Activated CD4-positive, alpha-beta T cell treated with anti-CD3 and anti-CD28 coated beads for 48 hours (primary cell): Measurements from ENCODE around the gene MXRA8.
"Not testable (repeated sequence)": the region's sequence is repeated elsewhere in the genome, so short reads cannot be mapped to it uniquely, and the experiment has no call there.

Experiments used
- DNase-seq: peaks from one replicate; pipeline ENCODE4 v3.0.0-alpha.2; 2020

MXRA8 gene

GRCh38 chr1:1318777-1319645 lies 39.3 kb downstream of the MXRA8 start:
- no peak for DNase-seq

- DNase-seq = no peak
These were observed 40.2 kb downstream of the MXRA8 start for GRCh38 chr1:1318131-1318652.

DNA sequence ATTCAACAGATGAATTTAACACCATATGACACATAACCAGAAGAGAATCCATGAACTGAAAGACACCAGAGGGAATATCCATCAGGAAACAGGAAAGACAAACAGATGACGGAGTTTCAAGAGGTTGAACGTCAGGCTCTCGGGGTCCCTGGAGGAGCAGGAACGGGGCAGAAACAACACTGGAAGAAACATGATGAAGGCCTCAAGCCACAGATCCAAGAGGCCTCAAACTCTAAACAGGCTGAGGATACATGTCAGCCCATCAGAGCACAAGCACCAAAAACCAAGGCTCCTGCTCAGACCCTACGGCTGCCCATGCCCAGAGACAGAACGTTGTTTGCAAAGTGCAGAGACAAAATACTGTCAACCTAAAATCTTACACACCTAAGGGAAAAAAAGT lies 40.9 kb downstream of the MXRA8 start:
- no peak for DNase-seq

GRCh38 chr1:1316199-1316598 lies 42.2 kb downstream of the MXRA8 start:
- not testable (repeated sequence) for DNase-seq

DNA sequence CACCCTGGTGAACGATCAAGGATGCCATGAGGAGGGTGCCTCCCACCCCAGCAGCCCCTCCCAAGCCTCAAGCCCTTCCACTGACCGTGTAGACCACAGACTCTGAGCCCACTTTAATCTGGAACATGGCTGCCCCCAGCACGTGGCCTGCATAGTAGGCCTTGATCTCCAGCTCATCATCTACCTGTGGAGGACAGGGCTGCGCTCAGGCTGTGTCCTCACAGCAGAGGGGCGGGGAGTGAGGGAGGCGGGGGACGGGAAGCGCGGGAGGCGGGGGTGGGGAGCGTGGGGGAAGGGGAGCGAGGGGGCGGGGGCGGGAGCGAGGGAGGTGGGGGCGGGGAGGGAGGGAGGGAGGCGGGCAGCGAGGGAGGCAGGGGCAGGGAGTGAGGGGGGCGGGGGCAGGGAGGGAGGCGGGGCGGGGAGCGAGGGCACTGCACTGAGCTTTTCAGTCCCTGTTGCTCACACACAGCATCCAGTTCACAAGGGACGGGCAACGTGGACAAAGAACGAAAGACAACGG lies 42.9 kb downstream of the MXRA8 start:
- no peak for DNase-seq

DNA sequence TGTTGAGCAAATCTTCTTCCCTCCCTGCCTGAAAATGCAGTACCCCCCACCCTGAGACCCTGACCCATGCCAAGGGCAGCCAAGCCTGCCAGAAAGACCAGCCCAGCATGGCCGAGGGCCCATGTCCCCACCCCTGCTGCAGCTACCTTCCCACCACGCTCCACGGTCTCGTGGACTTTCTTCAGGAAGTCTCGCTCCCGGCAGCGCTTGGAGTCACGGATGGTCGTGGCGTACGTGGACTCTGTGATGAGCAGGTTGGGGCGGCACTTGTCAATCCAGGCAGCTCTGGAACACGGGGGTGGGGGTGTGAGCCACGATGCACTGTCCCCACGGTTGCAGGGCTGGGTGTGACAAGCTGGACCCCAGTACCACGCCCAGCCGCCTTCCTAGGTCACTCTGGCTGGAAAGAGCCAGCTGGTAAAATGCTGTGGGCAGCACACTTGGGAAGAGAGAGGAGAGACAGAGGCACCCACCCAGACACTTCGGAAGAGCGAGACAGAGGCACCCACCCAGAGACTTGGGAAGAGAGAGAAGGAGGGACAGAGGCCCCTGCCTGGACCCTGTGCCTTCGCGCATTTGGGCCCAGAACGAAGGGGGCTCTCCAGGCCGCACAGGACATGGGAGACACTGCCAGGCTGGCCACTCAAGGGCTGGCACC lies 43.5 kb downstream of the MXRA8 start:
- no peak for DNase-seq

- DNase-seq = no peak
These were observed 44.1 kb downstream of the MXRA8 start for GRCh38 chr1:1314237-1314586.

DNA sequence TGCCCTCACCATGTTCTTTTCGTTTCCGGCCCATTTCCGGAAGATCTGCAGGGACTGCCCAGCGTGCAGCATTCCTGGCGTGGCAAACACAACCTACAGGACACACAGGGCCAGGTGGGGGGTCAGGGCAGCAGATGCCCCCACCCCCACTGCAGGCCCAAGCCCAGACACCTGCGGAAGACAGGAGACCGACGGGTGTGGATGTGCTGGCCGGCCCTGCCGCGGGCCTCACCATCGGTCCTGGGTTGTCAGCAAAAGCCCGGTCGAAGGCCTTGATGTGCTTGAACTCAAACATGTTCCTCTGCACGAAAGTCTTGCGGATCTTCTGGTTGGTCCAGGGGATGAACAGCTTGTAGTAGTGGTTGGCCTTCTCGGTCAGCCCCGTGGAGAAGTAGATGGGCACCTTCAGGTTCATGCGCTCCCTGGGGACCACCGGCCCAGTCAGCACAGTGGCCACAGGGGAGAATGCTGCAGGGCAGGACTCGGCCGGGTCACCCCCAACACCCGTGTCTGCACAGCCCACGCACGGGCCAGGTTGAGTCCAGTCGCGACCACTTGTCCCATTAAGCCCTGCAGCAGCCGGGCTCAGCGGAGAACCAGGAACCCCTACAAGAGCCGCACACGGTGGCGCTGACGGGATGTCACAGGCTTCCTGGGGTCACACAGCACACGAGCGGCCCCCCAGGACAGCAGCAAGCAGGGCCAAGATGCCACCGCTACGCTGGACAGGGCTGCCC lies 44.7 kb downstream of the MXRA8 start:
- DNase-seq = no peak

DNA sequence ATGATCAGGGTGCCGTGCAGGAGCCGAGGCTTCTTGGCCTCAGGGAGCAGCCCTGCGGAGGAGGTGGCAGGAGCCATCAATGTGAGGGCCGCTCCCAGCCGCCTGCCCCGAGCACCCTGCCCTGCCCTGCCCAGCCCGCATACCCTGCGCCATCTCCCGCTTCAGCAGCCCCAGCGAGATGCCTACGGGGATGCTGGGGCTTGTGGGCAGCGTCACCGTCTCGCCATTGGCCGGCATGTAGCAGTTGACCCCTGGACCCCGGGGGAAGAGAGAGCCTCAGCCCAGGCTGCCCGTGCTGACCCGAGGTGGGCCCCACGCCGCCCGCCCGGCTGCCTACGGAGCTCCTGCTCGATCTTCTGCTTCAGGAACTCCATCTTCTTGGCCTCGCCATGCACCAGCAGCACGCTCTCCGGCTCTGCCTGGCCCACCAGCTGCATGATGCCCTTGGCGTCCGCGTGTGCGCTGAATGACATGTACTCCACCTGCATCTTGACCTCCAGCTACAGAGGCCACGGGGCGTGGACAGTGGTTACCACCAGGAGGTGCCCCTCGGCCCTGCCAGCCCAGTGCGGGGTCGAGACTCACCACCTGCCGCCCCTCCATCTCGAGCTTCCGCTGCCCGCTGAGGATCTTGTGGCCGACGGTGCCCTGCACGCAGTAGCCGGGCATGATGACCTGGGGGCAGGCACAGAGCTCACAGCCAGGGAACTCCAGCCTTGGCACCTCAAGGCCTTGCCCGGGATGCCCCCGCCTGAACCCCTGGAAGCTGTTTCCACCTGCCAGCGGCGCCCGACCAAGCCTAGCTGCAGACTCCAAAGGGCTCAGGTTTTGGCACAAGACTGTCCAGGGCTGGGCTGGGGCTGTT lies 45.7 kb downstream of the MXRA8 start:
- no peak for DNase-seq

DNA sequence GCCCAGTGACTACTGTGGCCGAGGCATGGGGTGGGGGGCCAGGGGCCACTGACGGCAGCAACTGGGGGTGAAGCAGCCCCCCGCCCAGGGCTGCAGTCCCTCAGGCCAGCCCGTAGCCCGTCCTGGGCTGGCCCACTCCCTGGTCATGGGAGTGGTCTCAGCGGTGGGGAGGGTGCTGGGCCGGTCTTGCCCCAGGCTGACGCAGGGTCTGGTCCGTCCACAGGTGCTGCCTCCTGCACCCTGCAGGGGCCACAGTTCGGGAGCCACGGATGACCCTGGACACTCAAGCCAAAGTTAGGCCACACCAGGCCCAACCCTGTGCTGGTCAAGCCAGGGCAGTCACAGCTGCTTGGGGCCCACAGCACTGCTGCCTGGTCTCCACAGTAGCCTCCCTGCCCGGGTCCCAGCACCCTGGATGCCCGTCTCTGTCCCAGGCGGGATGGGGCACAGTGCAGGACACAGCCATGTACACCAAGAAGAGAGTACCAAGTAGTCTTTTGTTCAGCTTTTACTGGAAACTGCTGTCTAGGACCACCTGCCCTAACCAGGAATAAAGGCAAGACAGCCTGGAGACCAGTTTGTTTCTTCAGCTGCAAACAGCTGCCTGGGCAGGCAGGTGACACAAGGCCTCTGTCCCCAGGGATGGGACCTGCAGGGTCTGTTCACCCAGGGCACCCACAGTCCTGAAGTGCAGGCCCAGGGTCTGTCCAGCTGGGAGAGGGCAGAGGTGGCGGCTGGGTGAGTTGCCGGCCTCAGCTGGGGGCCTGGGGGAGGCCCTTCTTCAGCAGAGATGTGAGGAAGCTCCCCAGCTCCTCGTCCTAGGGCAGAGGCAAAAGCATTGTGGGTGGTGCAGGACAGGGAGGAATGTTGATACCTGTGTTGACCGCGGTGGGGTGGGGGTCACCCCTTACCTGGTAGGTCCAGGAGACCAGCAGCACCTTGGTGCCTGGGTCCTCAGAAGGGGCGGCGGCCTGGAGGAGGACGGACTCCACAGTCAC lies 46.9 kb downstream of the MXRA8 start:
- no peak for DNase-seq

- no peak for DNase-seq
These were observed 47.8 kb downstream of the MXRA8 start for GRCh38 chr1:1310476-1311053.

- no peak for DNase-seq
These were observed 48.3 kb downstream of the MXRA8 start for GRCh38 chr1:1310109-1310385.

GRCh38 chr1:1309251-1310108 lies 48.9 kb downstream of the MXRA8 start:
- DNase-seq = peak; percentile 36

DNA sequence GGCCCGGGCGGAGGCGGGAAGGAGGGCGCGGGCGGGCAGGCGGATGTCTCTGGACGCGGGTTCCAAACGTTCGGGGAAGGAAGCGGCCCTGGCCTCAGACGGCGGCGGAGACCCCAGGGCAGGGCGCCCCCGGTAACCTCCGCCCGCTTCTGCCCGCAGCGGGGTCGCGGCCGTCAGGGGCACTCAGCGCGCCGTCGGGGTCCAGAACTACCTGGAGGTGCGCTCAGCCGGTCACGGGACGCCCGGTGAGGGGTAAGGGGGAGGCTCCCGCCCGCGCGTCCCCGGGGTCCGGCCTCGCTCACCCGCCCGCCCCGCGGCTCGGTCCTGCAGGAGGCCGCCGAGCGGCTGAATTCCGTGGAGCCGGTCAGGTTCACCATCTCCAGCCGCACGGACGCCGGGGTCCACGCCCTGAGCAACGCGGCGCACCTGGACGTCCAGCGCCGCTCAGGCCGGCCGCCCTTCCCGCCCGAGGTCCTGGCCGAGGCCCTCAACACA lies 49.6 kb downstream of the MXRA8 start:
- no peak for DNase-seq

- DNase-seq = peak; percentile 92
These were observed 50.2 kb downstream of the MXRA8 start, which contains the start of the genes ACAP3 and PUSL1 for GRCh38 chr1:1307923-1308755. Gene ACAP3, minus strand, starts transcription at chr1:1307930. Its CDS starts 115 bp downstream, at chr1:1307815. Gene PUSL1, plus strand, starts transcription at chr1:1308597. Its CDS starts 47 bp downstream, at chr1:1308644.

DNA sequence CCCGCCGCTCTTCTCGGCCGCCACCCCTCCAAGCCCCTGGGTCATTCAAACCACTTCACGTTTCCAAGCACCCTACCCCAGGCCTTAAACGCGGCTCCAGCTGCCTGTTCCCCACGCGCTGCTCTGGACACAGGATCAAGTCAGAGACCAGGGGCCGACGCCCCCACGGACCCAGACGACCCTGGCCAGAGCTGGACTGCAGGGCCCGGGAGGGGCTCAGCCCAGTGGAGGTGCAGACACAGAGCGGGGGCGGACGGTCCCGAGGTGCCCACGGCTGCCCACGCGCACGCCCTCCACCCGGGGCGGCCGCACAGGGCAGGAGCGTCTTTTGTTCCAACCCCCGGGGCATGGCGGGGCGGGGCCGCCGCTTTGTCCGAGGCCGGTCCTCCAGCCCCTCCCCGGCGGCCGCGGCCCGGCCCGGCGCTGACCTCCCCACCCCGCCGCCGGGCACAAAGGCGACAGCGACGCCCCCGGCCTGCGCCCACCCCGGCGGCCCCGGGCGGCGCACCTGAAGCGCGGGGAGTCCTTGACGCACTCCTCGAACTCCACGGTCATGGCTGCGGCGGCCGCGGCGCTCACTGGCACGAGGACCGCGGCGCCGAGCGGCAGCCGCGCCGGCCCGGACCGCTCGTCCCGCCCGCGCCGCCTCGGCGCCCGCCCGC lies 51.0 kb downstream of the MXRA8 start:
- DNase-seq = no peak

DNA sequence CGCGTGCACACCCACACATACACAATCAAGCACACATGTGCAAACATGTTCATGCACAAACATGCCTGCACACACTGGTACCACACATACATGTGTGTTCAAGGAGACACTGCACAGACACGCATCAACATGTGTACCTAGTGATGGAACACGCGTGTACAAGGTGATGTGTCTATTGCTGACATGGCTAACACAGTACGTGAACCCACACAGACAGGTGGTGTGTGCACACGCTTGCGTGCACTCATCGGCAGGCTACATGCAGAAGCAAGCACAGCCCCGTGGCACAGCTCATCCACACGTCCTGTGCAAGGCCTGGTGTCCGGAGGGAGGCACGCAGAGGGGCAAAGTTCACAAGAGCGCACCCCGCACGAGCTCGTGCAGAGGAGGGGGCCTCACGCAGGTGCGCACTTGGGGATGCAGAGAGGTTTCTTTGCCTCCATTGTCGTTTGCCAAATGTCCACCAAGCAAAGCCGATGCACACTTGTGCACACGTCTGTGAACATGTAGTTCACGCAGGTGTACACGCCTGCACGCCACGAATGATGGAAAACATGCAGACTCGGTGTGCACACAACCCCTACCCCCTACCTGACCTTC lies 51.6 kb downstream of the MXRA8 start:
- no peak for DNase-seq
